NCI-H774 (cell line): ENCODE measurements around the gene FGF14.
"Not testable (repeated sequence)": the region's sequence is repeated elsewhere in the genome, so short reads cannot be mapped to it uniquely, and the experiment has no call there.

ENCODE experiments used
- DNase-seq: peaks from one replicate; lab custom pipeline; 2025; lab: John Stamatoyannopoulos, UW

FGF14 gene

GRCh38 chr13:102195566-102196462 lies 206.0 kb downstream of the FGF14 start:
- no peak for DNase-seq

GRCh38 chr13:102192858-102193257 lies 209.0 kb downstream of the FGF14 start:
- DNase-seq: no peak

GRCh38 chr13:102191951-102192502 lies 209.8 kb downstream of the FGF14 start:
- DNase-seq: no peak

- DNase-seq: no peak
Observed at GRCh38 chr13:102190930-102191329, 210.9 kb downstream of the FGF14 start.

- DNase-seq: no peak
Observed at GRCh38 chr13:102187313-102187712, 214.5 kb downstream of the FGF14 start.

- no peak for DNase-seq
Observed at GRCh38 chr13:102185375-102185984, 216.4 kb downstream of the FGF14 start.

- no peak for DNase-seq
Observed at GRCh38 chr13:102183509-102184182, 218.2 kb downstream of the FGF14 start.

- no peak for DNase-seq
Observed at GRCh38 chr13:102182170-102182569, 219.7 kb downstream of the FGF14 start.

GRCh38 chr13:102177431-102177830 lies 224.4 kb downstream of the FGF14 start:
- no peak for DNase-seq

- peak; percentile 49 for DNase-seq
Observed at GRCh38 chr13:102176846-102177245, 225.0 kb downstream of the FGF14 start.

GRCh38 chr13:102172406-102172805 lies 229.4 kb downstream of the FGF14 start:
- no peak for DNase-seq

- no peak for DNase-seq
Observed at GRCh38 chr13:102170305-102170704, 231.5 kb downstream of the FGF14 start.

GRCh38 chr13:102169471-102170015 lies 232.3 kb downstream of the FGF14 start:
- no peak for DNase-seq

- DNase-seq: no peak
Observed at GRCh38 chr13:102152790-102153189, 249.1 kb downstream of the FGF14 start.

GRCh38 chr13:102147353-102147752 lies 254.5 kb downstream of the FGF14 start:
- DNase-seq: no peak

- DNase-seq: no peak
Observed at GRCh38 chr13:102145750-102146149, 256.1 kb downstream of the FGF14 start.

- DNase-seq: no peak
Observed at GRCh38 chr13:102142473-102142826, 259.4 kb downstream of the FGF14 start.

GRCh38 chr13:102141625-102142472 lies 260.0 kb downstream of the FGF14 start:
- peak; percentile 8 for DNase-seq

GRCh38 chr13:102139626-102140025 lies 262.2 kb downstream of the FGF14 start:
- DNase-seq: no peak

- DNase-seq: no peak
Observed at GRCh38 chr13:102138635-102139190, 263.1 kb downstream of the FGF14 start.

- DNase-seq: not testable (repeated sequence)
Observed at GRCh38 chr13:102137904-102138303, 263.9 kb downstream of the FGF14 start.
